GM18858 (cell line): ENCODE measurements around the gene RNASE8.
A peak's percentile ranks its signal among the peaks of the same experiment; 100 is the strongest.

Experiments
- ATAC-seq: cut with Tn5 transposase; IDR thresholded peaks from one replicate; pipeline ENCODE4 v1.9.1; 2021; ENCODE audit not compliant: unreplicated experiment

The RNASE8 gene

DNA sequence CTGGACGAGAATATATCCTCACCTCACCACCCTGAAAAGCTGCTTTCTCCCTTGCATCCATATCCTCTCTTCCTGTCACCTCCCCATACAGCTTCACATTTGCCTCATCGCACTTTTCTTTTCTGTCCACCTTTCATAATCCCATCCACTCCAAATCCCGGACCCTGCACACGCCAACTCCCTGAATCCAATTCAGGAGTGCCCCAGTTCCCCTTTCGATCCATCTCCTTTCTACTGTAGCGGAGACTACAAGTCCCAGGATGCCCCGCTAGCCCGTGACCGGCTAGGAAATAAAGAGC is 45.7 kb downstream of the RNASE8 start:
- no peak for ATAC-seq

- ATAC-seq, result peak; percentile 83
Observed at GRCh38 chr14:21103710-21104447, 46.3 kb downstream of the RNASE8 start.

- ATAC-seq, result peak; percentile 35
Observed at GRCh38 chr14:21104448-21105060, 46.9 kb downstream of the RNASE8 start.

- ATAC-seq, result no peak
Observed at GRCh38 chr14:21105095-21105494, 47.5 kb downstream of the RNASE8 start.

- ATAC-seq, result no peak
Observed at GRCh38 chr14:21106176-21106497, 48.5 kb downstream of the RNASE8 start.

DNA sequence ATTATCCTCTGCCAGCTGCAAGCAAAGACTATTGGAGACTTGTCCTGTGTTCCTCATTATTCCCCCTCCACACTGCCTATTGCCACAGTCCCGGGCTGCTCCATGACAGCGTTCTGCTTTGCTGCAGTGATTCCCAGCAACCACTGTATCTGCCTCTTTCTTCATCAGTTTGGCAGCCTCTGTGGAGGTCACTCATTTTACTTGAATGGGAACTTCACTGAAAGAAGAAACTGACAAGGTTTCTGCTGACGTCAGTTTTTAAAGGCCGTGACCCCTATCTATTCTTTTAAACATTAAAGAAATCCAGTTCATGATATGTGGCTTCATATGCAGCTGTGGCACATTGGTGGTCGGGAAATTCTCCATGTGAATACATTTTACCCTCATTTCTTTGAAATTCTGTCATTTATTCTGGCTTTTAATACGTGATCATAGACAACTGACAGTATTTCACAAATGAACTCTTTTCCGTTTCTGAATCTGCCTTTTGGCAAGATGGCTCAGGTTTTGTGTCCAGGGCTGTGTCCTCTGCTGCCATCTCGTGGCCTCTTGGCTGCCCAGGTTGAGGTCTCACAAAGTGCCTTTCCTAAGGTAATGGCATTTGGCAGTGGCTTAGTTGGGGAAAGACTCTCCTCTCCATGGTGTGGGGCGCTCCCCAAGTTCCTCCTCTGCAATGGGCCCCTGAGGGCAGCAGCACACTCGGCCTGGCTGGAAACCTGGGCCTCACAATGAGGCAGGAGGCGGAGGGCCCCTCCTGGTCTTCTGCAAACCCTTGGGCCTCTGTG is 49.1 kb downstream of the RNASE8 start:
- ATAC-seq, result no peak

GRCh38 chr14:21107283-21107800 is 49.7 kb downstream of the RNASE8 start:
- ATAC-seq, result no peak
